Measurements from ENCODE around the gene ADAR. TPM values are rescaled to one million over a fixed set of nuclear protein-coding genes. Genes with fewer than 3 reads are reported as not detected.
"Not testable (repeated sequence)": the region's sequence is repeated elsewhere in the genome, so short reads cannot be mapped to it uniquely, and the experiment has no call there.

Gene ADAR
- 100 to 1,000 TPM; 115 to 125 TPM for total RNA-seq

GRCh38 chr1:154607609-154608396 lies at the start of gene ADAR:
Gene ADAR (minus strand): TSS chr1:154608186. CDS start chr1:154608006, 180 bp downstream.
- peak; percentile 93 for DNase-seq
- H3K4me3 ChIP-seq: peak within 1 kb of the TSS; percentile 78
- H3K27ac ChIP-seq: peak within 1 kb of the TSS; percentile 92
- H3K36me3 ChIP-seq: no peaks in the 10 kb centered on the region
- peaks cover 5% of the 10 kb centered on the region for H3K4me1 ChIP-seq
- no peaks in the 10 kb centered on the region for H3K27me3 ChIP-seq
- H3K9ac ChIP-seq (ENCODE audit: low read depth in 2 of 2, low read length in 2 of 2): peak within 1 kb of the TSS; percentile 96 to 99
- no peak for TF ChIP-seq CTCF (IDR thresholded peaks at IDR 0.05)
- intact Hi-C loops (cut with DNase I): no loop called here
- no peaks in the 10 kb centered on the region for H3K9me3 ChIP-seq

- intact Hi-C loops (cut with DNase I): no loop called here
- no peaks in the 10 kb centered on the region for H3K36me3 ChIP-seq
- TF ChIP-seq CTCF (IDR thresholded peaks at IDR 0.05): no peak
- H3K27ac ChIP-seq: no peak overlapping the region
- H3K9ac ChIP-seq (ENCODE audit: low read depth in 2 of 2, low read length in 2 of 2): no peak overlapping the region
- no peak overlapping the region for H3K4me3 ChIP-seq
- H3K27me3 ChIP-seq: no peaks in the 10 kb centered on the region
- H3K9me3 ChIP-seq: no peaks in the 10 kb centered on the region
- H3K4me1 ChIP-seq: no peaks in the 10 kb centered on the region
- no peak for DNase-seq
Observed at GRCh38 chr1:154657556-154657955, 49.6 kb upstream of the ADAR start.

GRCh38 chr1:154652893-154653292 lies 44.9 kb upstream of the ADAR start:
- no peak overlapping the region for H3K4me3 ChIP-seq
- no peak overlapping the region for H3K27ac ChIP-seq
- no peak for DNase-seq
- TF ChIP-seq CTCF (IDR thresholded peaks at IDR 0.05): no peak
- no peaks in the 10 kb centered on the region for H3K36me3 ChIP-seq
- H3K4me1 ChIP-seq: no peaks in the 10 kb centered on the region
- no peak overlapping the region for H3K9ac ChIP-seq (ENCODE audit: low read depth in 2 of 2, low read length in 2 of 2)
- no peaks in the 10 kb centered on the region for H3K27me3 ChIP-seq
- intact Hi-C loops (cut with DNase I): no loop called here
- no peaks in the 10 kb centered on the region for H3K9me3 ChIP-seq

- DNase-seq; H3K9ac ChIP-seq (ENCODE audit: low read depth in 2 of 2, low read length in 2 of 2); intact Hi-C loops (cut with DNase I): not testable (repeated sequence)
Observed at GRCh38 chr1:154644724-154645123, 36.7 kb upstream of the ADAR start.

GRCh38 chr1:154641534-154641933 lies 33.5 kb upstream of the ADAR start:
- Histone ChIP-seq H3K9ac (ENCODE audit: low read depth in 2 of 2, low read length in 2 of 2) (no peak overlapping the region), H3K4me1 (no peaks in the 10 kb centered on the region), H3K36me3 (no peaks in the 10 kb centered on the region), H3K9me3 (no peaks in the 10 kb centered on the region), H3K4me3 (no peak overlapping the region), H3K27ac (no peak overlapping the region), H3K27me3 (no peaks in the 10 kb centered on the region)
- no peak for DNase-seq
- intact Hi-C loops (cut with DNase I): no loop called here
- no peak for TF ChIP-seq CTCF (IDR thresholded peaks at IDR 0.05)

More at GRCh38 chr1:154644724-154645123, 36.7 kb upstream of the ADAR start:
- H3K4me1 ChIP-seq, H3K4me3 ChIP-seq, H3K27ac ChIP-seq, H3K9me3 ChIP-seq, H3K36me3 ChIP-seq, H3K27me3 ChIP-seq: not testable (repeated sequence)

GRCh38 chr1:154639876-154640275 lies 31.9 kb upstream of the ADAR start:
- Histone ChIP-seq H3K27me3 (no peaks in the 10 kb centered on the region), H3K27ac (no peak overlapping the region), H3K36me3 (no peaks in the 10 kb centered on the region), H3K4me3 (no peak overlapping the region), H3K4me1 (no peaks in the 10 kb centered on the region), H3K9ac (ENCODE audit: low read depth in 2 of 2, low read length in 2 of 2) (no peak overlapping the region), H3K9me3 (no peaks in the 10 kb centered on the region)
- TF ChIP-seq CTCF (IDR thresholded peaks at IDR 0.05): no peak
- no peak for DNase-seq
- intact Hi-C loops (cut with DNase I): no loop called here
